Spinal cord (tissue), 10 donors: ENCODE results near the gene KIF14. TPM values are rescaled to one million over a fixed set of nuclear protein-coding genes. Genes with fewer than 3 reads are reported as not detected.
"Not testable (repeated sequence)": the region's sequence is repeated elsewhere in the genome, so short reads cannot be mapped to it uniquely, and the experiment has no call there.

Experiments
- DNase-seq, 6 donors: peaks; one replicate each; pipeline versions ENCODE4 v3.0.0 to v3.0.0-alpha.2; 2013 to 2015; ENCODE audit warnings: low spot score in 6 of 6, low read depth in 4 of 6
- H3K27ac ChIP-seq: one replicate; pipeline ENCODE4 v1.5.1; 2013; ENCODE audit warnings: low read depth, low read length, control low read depth
- H3K27me3 ChIP-seq: one replicate; pipeline ENCODE4 v1.6.1; 2013; ENCODE audit warnings: low read length; ENCODE audit not compliant: control insufficient read depth, insufficient read depth
- H3K36me3 ChIP-seq: one replicate; pipeline ENCODE4 v1.6.1; 2013; ENCODE audit warnings: low read length; ENCODE audit not compliant: control insufficient read depth, insufficient read depth
- H3K4me1 ChIP-seq: one replicate; pipeline ENCODE4 v1.6.1; 2013; ENCODE audit warnings: low read length; ENCODE audit not compliant: control insufficient read depth, insufficient read depth
- H3K4me3 ChIP-seq: one replicate; pipeline ENCODE4 v1.5.1; 2013; ENCODE audit warnings: low read depth, low read length, control low read depth
- H3K9me3 ChIP-seq: one replicate; pipeline ENCODE4 v1.6.1; 2013; ENCODE audit warnings: low read length; ENCODE audit not compliant: control insufficient read depth, insufficient read depth
- WGBS: methylation state at CpG from one replicate; pipeline ENCODE4 v1.1.5; 2013; ENCODE audit warnings: missing lambda C conversion rate; ENCODE audit not compliant: insufficient coverage; 5-methylcytosine and 5-hydroxymethylcytosine counted together
- polyA plus RNA-seq, 2 donors: library from polyadenylated mRNA; unstranded; fragments of 120-200 nt; gene quantifications; one replicate each; pipeline ENCODE4 v1.2.1, GENCODE V29; 2013; ENCODE audit not compliant: insufficient read length in 2 of 2
- total RNA-seq, 2 donors: library from RNA; depleted of rRNA in 1 of 2; stranded (reverse); fragments of 120-200 nt in 1 of 2; fragments of >200 nt in 1 of 2; gene quantifications; one replicate each; pipeline versions ENCODE4 v1.2.3 to v1.2.4, GENCODE V29; 2013 to 2014
- donor health status: healthy.

Gene KIF14
- total and polyA plus RNA-seq, 4 donors: 2.7 to 5.2 (median 4.4) TPM

DNA sequence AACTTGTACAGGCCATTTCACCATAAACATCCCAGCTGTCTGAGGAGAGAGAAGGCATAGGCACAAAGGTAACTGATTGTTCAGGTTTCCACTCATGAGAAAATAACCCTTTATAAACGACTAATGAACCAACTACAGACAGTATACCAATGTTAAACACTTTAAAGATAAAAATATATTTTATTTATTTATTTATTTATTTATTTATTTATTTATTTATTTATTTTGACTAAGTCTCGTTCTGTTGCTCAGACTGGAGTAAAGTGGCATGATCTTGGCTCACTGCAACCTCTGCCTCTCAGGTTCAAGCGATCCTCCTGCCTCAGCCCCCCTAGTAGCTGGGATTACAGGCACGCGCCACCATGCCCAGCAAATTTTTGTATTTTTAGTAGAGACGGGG is 67.8 kb downstream of the KIF14 start:
- not testable (repeated sequence) for H3K27ac ChIP-seq, H3K4me3 ChIP-seq, H3K27me3 ChIP-seq, H3K36me3 ChIP-seq, H3K9me3 ChIP-seq, H3K4me1 ChIP-seq, DNase-seq
- WGBS: no CpG with 5 or more reads among the region's 6 CpGs

DNA sequence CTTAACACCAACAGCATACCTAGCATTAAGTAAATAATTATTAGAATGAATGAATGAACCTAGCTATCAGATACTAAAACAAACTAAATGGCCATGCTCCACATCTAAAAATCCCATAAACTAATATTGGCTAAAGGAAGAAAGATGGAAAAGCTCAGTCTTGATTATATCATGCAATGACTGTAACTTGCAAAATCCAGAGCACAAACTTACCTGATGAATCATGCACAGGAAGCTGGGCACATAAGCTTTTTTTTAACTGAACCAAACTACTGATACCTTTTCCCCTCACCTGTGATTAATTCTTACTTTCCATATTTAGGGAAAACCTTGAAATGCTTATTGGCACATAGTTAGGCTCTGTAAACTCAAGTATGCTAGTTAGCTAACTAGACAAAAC is 70.2 kb downstream of the KIF14 start:
- Histone ChIP-seq H3K27ac (no peak overlapping the region), H3K4me1 (no peaks in the 10 kb centered on the region), H3K9me3 (no peaks in the 10 kb centered on the region), H3K27me3 (no peaks in the 10 kb centered on the region), H3K4me3 (no peak overlapping the region), H3K36me3 (no peaks in the 10 kb centered on the region)
- DNase-seq: no peak

- Histone ChIP-seq H3K9me3 (no peaks in the 10 kb centered on the region), H3K27ac (no peak overlapping the region), H3K36me3 (no peaks in the 10 kb centered on the region), H3K27me3 (no peaks in the 10 kb centered on the region), H3K4me1 (no peaks in the 10 kb centered on the region), H3K4me3 (no peak overlapping the region)
- WGBS: 57% methylated on average over 1 of the region's 4 CpGs
- no peak for DNase-seq
These were observed 73.2 kb downstream of the KIF14 start for GRCh38 chr1:200547386-200547785.

- no peaks in the 10 kb centered on the region for H3K27me3 ChIP-seq
- H3K36me3 ChIP-seq: no peaks in the 10 kb centered on the region
- no peak for DNase-seq
- H3K4me3 ChIP-seq: no peak overlapping the region
- 90% methylated on average over 5 of the region's 6 CpGs for WGBS
- H3K9me3 ChIP-seq: no peaks in the 10 kb centered on the region
- no peak overlapping the region for H3K27ac ChIP-seq
- H3K4me1 ChIP-seq: no peaks in the 10 kb centered on the region
These were observed 74.0 kb downstream of the KIF14 start for GRCh38 chr1:200546577-200546976.

- H3K9me3 ChIP-seq: no peaks in the 10 kb centered on the region
- H3K36me3 ChIP-seq: no peaks in the 10 kb centered on the region
- H3K4me1 ChIP-seq: no peaks in the 10 kb centered on the region
- H3K27ac ChIP-seq: no peak overlapping the region
- no peak for DNase-seq
- H3K27me3 ChIP-seq: no peaks in the 10 kb centered on the region
- H3K4me3 ChIP-seq: no peak overlapping the region
- WGBS: 100% methylated on average over 1 of the region's 2 CpGs
These were observed 78.4 kb downstream of the KIF14 start for GRCh38 chr1:200542162-200542561.

- H3K4me3 ChIP-seq: no peak overlapping the region
- DNase-seq: no peak
- H3K9me3 ChIP-seq: no peaks in the 10 kb centered on the region
- no peaks in the 10 kb centered on the region for H3K27me3 ChIP-seq
- no peak overlapping the region for H3K27ac ChIP-seq
- WGBS: 75% methylated on average over 1 of the region's 1 CpG
- no peaks in the 10 kb centered on the region for H3K4me1 ChIP-seq
- no peaks in the 10 kb centered on the region for H3K36me3 ChIP-seq
These were observed 80.3 kb downstream of the KIF14 start for GRCh38 chr1:200540281-200540680.

DNA sequence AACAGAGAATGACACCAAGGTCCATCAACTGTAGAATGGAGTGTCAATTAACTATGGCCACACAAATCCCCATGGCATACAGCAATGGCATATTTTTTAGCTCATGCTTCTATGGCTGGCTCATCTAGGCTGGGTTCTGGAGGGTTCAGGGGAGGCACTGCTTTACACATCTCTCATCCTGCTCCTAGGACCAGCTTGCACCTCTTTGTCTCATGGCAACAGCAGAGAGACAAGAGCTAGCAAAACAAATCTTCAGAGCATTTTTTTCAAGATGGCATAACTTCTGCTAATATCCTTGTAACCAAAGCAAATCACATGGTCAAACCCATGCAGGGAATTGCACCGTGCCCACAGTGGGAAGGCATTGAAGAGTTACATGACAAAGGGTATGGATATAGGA is 82.4 kb downstream of the KIF14 start:
- no peaks in the 10 kb centered on the region for H3K4me1 ChIP-seq
- H3K27ac ChIP-seq: no peak overlapping the region
- no peaks in the 10 kb centered on the region for H3K9me3 ChIP-seq
- H3K27me3 ChIP-seq: no peaks in the 10 kb centered on the region
- no peaks in the 10 kb centered on the region for H3K36me3 ChIP-seq
- no peak for DNase-seq
- H3K4me3 ChIP-seq: no peak overlapping the region
- WGBS: 67% methylated on average over 1 of the region's 1 CpG

GRCh38 chr1:200535605-200536004 is 84.9 kb downstream of the KIF14 start:
- H3K4me1 ChIP-seq: no peaks in the 10 kb centered on the region
- no peaks in the 10 kb centered on the region for H3K36me3 ChIP-seq
- no peak overlapping the region for H3K4me3 ChIP-seq
- WGBS: 75% methylated on average over 1 of the region's 4 CpGs
- H3K9me3 ChIP-seq: no peaks in the 10 kb centered on the region
- no peak overlapping the region for H3K27ac ChIP-seq
- no peaks in the 10 kb centered on the region for H3K27me3 ChIP-seq
- no peak for DNase-seq

DNA sequence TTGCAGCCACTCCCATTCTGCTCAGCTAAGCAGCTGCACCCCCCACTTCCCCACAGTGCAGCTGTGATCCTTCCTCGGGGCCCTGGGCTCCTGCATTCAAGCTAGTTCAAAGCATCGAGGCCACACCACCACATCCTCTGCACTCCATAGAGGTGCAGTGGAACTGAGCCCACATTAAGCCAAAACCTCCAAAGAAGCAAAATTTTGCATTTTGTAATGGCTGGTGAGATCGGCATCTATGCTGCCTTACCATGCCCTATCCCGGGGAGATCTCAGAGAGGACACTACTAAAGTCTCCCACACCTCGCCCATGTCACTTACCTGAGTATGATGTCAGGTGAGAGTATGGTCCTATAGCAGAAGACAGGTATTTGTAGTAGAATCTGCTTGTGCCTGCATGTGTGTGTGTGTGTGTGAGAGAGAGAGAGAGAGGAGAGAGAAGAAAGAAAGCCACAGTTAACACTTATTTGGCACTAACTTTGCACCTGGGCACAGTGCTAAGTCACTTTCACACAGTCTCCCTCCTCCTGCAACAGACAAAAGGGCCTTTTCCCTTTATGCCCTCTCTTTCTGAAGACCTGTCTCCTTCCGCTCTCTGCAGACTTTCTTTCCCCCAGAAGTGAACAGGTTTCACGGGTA is 89.8 kb downstream of the KIF14 start:
- Histone ChIP-seq H3K4me1 (peaks cover 4% of the 10 kb centered on the region), H3K27ac (no peak overlapping the region), H3K36me3 (no peaks in the 10 kb centered on the region), H3K4me3 (no peak overlapping the region), H3K27me3 (no peaks in the 10 kb centered on the region), H3K9me3 (no peaks in the 10 kb centered on the region)
- DNase-seq: no peak
- WGBS: 92% methylated on average over 2 of the region's 7 CpGs

DNA sequence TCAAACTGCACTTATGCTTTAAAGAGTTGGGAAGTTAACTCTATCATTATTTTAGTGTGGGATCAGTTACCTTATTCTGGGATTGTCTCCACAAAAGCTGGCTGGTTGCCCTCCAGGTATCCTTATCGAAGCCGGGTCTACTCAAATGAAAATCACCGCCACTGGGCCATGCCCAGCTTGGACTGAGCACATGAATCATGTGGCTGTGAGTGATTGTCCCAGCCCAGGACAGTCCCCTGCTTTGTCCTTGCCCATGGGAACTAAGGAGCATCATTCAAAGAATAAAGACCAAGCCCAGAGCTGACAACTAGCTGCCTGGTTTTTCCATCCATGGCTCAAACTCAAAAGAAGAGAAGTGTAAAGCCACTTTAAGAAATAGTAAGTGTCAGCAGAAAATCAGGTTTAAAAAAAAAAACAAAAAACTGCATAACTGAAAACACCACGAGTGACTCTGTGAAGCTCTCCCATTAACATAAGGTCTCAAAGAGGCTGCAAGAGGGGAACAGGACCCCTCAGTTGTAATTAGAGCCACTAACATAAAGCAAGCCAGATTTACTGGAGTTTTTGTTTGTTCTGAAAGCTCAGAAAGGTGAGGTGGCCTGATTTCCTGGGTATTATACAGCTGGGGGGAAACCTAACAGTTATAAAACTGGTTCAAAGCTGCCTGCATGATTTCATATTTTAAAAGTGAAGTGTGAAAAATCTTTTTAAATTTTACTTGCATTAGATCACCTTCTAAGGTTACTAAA is 91.5 kb downstream of the KIF14 start:
- 32% methylated on average over 3 of the region's 4 CpGs for WGBS
- H3K9me3 ChIP-seq: no peaks in the 10 kb centered on the region
- H3K4me3 ChIP-seq: no peak overlapping the region
- H3K36me3 ChIP-seq: no peaks in the 10 kb centered on the region
- no peak for DNase-seq
- peaks cover 4% of the 10 kb centered on the region for H3K4me1 ChIP-seq
- no peak overlapping the region for H3K27ac ChIP-seq
- H3K27me3 ChIP-seq: no peaks in the 10 kb centered on the region
